NCI-H128 (cell line): Measurements from ENCODE around the gene FXYD1.
"Not testable (repeated sequence)": the region's sequence is repeated elsewhere in the genome, so short reads cannot be mapped to it uniquely, and the experiment has no call there.

Experiments
- DNase-seq: peaks from one replicate; lab custom pipeline; 2025; ENCODE audit not compliant: unreplicated experiment; lab: John Stamatoyannopoulos, UW

Gene FXYD1

GRCh38 chr19:35141837-35142605 is 3.4 kb downstream of the FXYD1 start:
- no peak for DNase-seq

GRCh38 chr19:35142606-35143230 is 4.1 kb downstream of the FXYD1 start:
- no peak for DNase-seq

- no peak for DNase-seq
These were observed 4.6 kb downstream of the FXYD1 start, which contains the start of gene FXYD7 for GRCh38 chr19:35143231-35143715. Gene FXYD7, plus strand, starts transcription at chr19:35143255. Its CDS starts 79 bp downstream, at chr19:35143334.

GRCh38 chr19:35143818-35144217 is 5.2 kb downstream of the FXYD1 start:
- DNase-seq = no peak

- DNase-seq = no peak
These were observed 5.6 kb downstream of the FXYD1 start for GRCh38 chr19:35144259-35144599.

GRCh38 chr19:35144600-35145436 is 6.2 kb downstream of the FXYD1 start:
- no peak for DNase-seq

GRCh38 chr19:35146746-35147459 is 8.3 kb downstream of the FXYD1 start:
- DNase-seq = no peak

- no peak for DNase-seq
These were observed 10.8 kb downstream of the FXYD1 start for GRCh38 chr19:35149463-35149862.

GRCh38 chr19:35150445-35150844 is 11.8 kb downstream of the FXYD1 start:
- no peak for DNase-seq

GRCh38 chr19:35151273-35152065 is 12.8 kb downstream of the FXYD1 start:
- DNase-seq = no peak

GRCh38 chr19:35153129-35153522 is 14.5 kb downstream of the FXYD1 start:
- DNase-seq = not testable (repeated sequence)

- no peak for DNase-seq
These were observed 15.3 kb downstream of the FXYD1 start for GRCh38 chr19:35153701-35154524.

GRCh38 chr19:35154525-35155406 is 16.1 kb downstream of the FXYD1 start, which contains the start of gene FXYD5:
Gene FXYD5, plus strand, starts transcription at chr19:35154735. Its CDS starts 816 bp downstream, at chr19:35155551.
- no peak for DNase-seq

- DNase-seq = no peak
These were observed 16.8 kb downstream of the FXYD1 start for GRCh38 chr19:35155441-35155840.

GRCh38 chr19:35155981-35156672 is 17.5 kb downstream of the FXYD1 start:
- no peak for DNase-seq

GRCh38 chr19:35156673-35157014 is 18.0 kb downstream of the FXYD1 start:
- no peak for DNase-seq

GRCh38 chr19:35157431-35157830 is 18.8 kb downstream of the FXYD1 start:
- no peak for DNase-seq

GRCh38 chr19:35159606-35160005 is 21.0 kb downstream of the FXYD1 start:
- DNase-seq = no peak
